Panc1 (cell line): ENCODE results near the gene CXCL11. TPM values are rescaled to one million over a fixed set of nuclear protein-coding genes. Genes with fewer than 3 reads are reported as not detected.

Experiments
- ATAC-seq: fragments of 200-7000 bp; cut with Tn5 transposase; 2 replicates; pipeline ENCODE4 v1.9.1; 2020; ENCODE audit warnings: mild to moderate bottlenecking, moderate library complexity
- BruUV-seq: library from RNA; stranded (reverse); fragments of 400-500 nt; replicated peaks from 2 replicates; lab custom pipeline; 2021; lab: Mats Ljungman, UMichigan
- CTCF ChIA-PET: fragments of 300-600 bp; sonication (Branson Sonifier 250); formaldehyde crosslinking; loops from one replicate; lab custom pipeline; 2022; ENCODE audit warnings: antibody characterized with exemption; lab: Charles Lee
- POLR2A ChIA-PET: fragments of 300-600 bp; sonication (Branson Sonifier 250); formaldehyde crosslinking; loops from one replicate; lab custom pipeline; 2022; ENCODE audit warnings: antibody characterized with exemption; lab: Charles Lee
- DNase-seq: peaks from one replicate; pipeline ENCODE4 v3.0.0-alpha.2; 2010; ENCODE audit warnings: low read depth, low spot score
- H3K27ac ChIP-seq: 2 replicates; pipeline ENCODE4 v1.5.1; 2011; ENCODE audit warnings: mild to moderate bottlenecking, low read length, inconsistent platforms
- H3K27me3 ChIP-seq: fragments of 200-500 bp; sonication (Bioruptor generic); 2 replicates; pipeline ENCODE4 v1.6.0; 2014; ENCODE audit warnings: low read length, inconsistent platforms; ENCODE audit not compliant: control insufficient read depth, insufficient read depth
- H3K36me3 ChIP-seq: fragments of 200-500 bp; sonication (Bioruptor generic); 2 replicates; pipeline ENCODE4 v1.5.1; 2014; ENCODE audit warnings: inconsistent platforms, mild to moderate bottlenecking, low read length, moderate library complexity; ENCODE audit not compliant: control insufficient read depth, insufficient read depth
- H3K4me1 ChIP-seq: 2 replicates; pipeline ENCODE4 v1.5.1; 2011; ENCODE audit warnings: inconsistent platforms, mild to moderate bottlenecking, low read length, moderate library complexity; ENCODE audit not compliant: control insufficient read depth, insufficient read depth
- H3K4me3 ChIP-seq, 2 experiments: 2 replicates each; pipeline ENCODE4 v1.5.1; 2011 to 2012; ENCODE audit warnings: low read depth in 2 of 2, low read length in 2 of 2, mild to moderate bottlenecking in 2 of 2, inconsistent platforms in 1 of 2, moderate library complexity in 1 of 2
- H3K9me3 ChIP-seq: fragments of 200-500 bp; sonication (Bioruptor generic); 2 replicates; pipeline ENCODE4 v1.5.1; 2014; ENCODE audit warnings: low read depth, mild to moderate bottlenecking, inconsistent platforms, low read length, moderate library complexity; ENCODE audit not compliant: control insufficient read depth, insufficient read depth
- POLR2AphosphoS5 ChIP-seq: IDR thresholded peaks from 2 replicates; pipeline ENCODE4 v1.6.1; 2012; ENCODE audit warnings: mild to moderate bottlenecking, low read depth, low read length, moderate library complexity
- SIN3A ChIP-seq: IDR thresholded peaks from 2 replicates; pipeline ENCODE4 v1.6.1; 2012; ENCODE audit warnings: low read depth, mild to moderate bottlenecking, low read length, moderate library complexity, borderline replicate concordance; ENCODE audit not compliant: insufficient read depth
- TCF7L2 ChIP-seq: IDR thresholded peaks from 2 replicates; pipeline ENCODE4 v1.6.1; 2011; ENCODE audit warnings: mild to moderate bottlenecking, low read depth, low read length, inconsistent platforms
- in situ Hi-C: cut with HindIII; loops from 2 replicates; pipeline ENCODE4 v1.10.0; 2016; ENCODE audit warnings: low sequenced_read_pairs, low pct_unique_long_range_greater_than_20kb
- intact Hi-C: fragments of 100-400 bp; cut with micrococcal nuclease; formaldehyde crosslinking; loops from one replicate; pipeline ENCODE4 v1.10.0; 2022; ENCODE audit not compliant: unreplicated experiment
- total RNA-seq: library from RNA; stranded (reverse); gene quantifications from one replicate; pipeline ENCODE4 v1.2.1, GENCODE V29; 2021; ENCODE audit not compliant: unreplicated experiment
- TF ChIP-seq, protein P1 (sequence below), 2 experiments: IDR thresholded peaks; 2 replicates each; pipeline ENCODE4 v1.6.1; 2011 to 2012; ENCODE audit warnings: low read depth in 2 of 2, control low read depth in 1 of 2, low read length in 1 of 2, mild to moderate bottlenecking in 1 of 2, moderate library complexity in 1 of 2; ENCODE audit not compliant: insufficient read depth in 1 of 2
- TF ChIP-seq, protein P2 (sequence below): fragments of 450-650 bp; IDR thresholded peaks from 2 replicates; pipeline ENCODE4 v1.5.1; 2017; ENCODE audit warnings: mild to moderate bottlenecking

Gene CXCL11
- total RNA-seq, 1 experiment from 2014 or later = not detected

DNA sequence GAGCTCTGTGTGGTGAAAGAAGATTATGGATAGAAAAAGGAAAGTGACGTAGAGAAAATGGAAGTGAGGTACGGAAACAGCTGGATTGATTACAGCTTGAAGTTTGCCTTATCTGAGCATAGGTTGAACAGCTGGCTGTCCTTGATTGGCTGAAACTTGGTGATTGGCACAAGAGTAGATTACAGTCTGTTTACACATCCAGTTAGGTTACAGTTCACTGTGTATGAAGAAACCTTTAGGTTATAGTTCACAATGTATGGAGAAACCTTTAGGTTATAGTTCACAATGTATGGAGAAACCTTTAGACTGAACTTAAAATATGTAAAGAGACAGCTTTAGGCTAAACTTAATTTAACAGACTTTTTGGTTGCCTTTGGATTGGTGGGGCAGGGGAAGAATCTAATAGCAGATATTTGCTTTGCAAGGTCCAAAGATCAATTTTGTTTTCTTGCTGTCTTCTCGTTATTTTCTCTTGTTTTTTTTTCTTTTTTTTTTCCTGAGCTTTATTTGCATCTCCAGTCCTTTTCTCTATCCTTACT is 23.1 kb upstream of the CXCL11 start:
- BruUV-seq = no TSS peak
- POLR2A ChIA-PET = no interaction called here

DNA sequence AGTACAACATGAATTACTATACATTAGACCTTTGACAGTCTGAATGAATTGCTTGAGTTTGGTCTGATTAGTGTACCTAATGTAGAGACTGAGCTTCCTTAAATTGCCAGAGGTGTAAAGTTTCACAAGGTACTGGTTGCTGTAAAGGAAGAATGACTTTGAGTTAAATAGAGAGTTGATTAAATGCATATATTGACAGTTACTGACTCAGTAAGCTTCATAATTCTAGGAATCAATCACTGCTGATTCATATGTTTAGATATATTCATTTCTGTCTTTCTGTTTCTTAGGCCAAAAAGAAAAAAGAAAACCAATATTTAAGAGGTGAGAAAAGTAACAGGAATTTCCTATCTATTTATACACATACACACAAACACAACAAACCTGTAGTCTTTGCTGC is 22.4 kb upstream of the CXCL11 start:
- TF ChIP-seq POLR2AphosphoS5 (no peak), SIN3A (no peak), TCF7L2 (no peak)
- TF ChIP-seq, protein P1, sequence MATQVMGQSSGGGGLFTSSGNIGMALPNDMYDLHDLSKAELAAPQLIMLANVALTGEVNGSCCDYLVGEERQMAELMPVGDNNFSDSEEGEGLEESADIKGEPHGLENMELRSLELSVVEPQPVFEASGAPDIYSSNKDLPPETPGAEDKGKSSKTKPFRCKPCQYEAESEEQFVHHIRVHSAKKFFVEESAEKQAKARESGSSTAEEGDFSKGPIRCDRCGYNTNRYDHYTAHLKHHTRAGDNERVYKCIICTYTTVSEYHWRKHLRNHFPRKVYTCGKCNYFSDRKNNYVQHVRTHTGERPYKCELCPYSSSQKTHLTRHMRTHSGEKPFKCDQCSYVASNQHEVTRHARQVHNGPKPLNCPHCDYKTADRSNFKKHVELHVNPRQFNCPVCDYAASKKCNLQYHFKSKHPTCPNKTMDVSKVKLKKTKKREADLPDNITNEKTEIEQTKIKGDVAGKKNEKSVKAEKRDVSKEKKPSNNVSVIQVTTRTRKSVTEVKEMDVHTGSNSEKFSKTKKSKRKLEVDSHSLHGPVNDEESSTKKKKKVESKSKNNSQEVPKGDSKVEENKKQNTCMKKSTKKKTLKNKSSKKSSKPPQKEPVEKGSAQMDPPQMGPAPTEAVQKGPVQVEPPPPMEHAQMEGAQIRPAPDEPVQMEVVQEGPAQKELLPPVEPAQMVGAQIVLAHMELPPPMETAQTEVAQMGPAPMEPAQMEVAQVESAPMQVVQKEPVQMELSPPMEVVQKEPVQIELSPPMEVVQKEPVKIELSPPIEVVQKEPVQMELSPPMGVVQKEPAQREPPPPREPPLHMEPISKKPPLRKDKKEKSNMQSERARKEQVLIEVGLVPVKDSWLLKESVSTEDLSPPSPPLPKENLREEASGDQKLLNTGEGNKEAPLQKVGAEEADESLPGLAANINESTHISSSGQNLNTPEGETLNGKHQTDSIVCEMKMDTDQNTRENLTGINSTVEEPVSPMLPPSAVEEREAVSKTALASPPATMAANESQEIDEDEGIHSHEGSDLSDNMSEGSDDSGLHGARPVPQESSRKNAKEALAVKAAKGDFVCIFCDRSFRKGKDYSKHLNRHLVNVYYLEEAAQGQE (IDR thresholded peaks at IDR 0.05; ENCODE audit: insufficient read depth in 1 of 2, low read depth in 2 of 2, low read length in 1 of 2) = no peak
- TF ChIP-seq, protein P2, sequence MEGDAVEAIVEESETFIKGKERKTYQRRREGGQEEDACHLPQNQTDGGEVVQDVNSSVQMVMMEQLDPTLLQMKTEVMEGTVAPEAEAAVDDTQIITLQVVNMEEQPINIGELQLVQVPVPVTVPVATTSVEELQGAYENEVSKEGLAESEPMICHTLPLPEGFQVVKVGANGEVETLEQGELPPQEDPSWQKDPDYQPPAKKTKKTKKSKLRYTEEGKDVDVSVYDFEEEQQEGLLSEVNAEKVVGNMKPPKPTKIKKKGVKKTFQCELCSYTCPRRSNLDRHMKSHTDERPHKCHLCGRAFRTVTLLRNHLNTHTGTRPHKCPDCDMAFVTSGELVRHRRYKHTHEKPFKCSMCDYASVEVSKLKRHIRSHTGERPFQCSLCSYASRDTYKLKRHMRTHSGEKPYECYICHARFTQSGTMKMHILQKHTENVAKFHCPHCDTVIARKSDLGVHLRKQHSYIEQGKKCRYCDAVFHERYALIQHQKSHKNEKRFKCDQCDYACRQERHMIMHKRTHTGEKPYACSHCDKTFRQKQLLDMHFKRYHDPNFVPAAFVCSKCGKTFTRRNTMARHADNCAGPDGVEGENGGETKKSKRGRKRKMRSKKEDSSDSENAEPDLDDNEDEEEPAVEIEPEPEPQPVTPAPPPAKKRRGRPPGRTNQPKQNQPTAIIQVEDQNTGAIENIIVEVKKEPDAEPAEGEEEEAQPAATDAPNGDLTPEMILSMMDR = no peak
- CTCF ChIA-PET = no interaction called here
- Histone ChIP-seq H3K27me3 (peaks cover 9% of the 10 kb centered on the region), H3K4me1 (no peaks in the 10 kb centered on the region), H3K9me3 (no peaks in the 10 kb centered on the region), H3K4me3 (no peak overlapping the region), H3K36me3 (no peaks in the 10 kb centered on the region), H3K27ac (no peak overlapping the region)
- intact Hi-C loops = no loop called here
- in situ Hi-C loops = no loop called here
- POLR2A ChIA-PET = no interaction called here
- DNase-seq (no peak), ATAC-seq (no peak)
- BruUV-seq = no TSS peak

More for the DNA sequence above, 23.1 kb upstream of the CXCL11 start:
- CTCF ChIA-PET = interaction anchor here (0.6 kb wide), 1 partner anchor 143 kb away, joined by 5 read pairs; no protein-coding TSS in a partner anchor
- Histone ChIP-seq H3K27ac (no peak overlapping the region), H3K27me3 (peaks cover 9% of the 10 kb centered on the region), H3K36me3 (no peaks in the 10 kb centered on the region), H3K4me3 (no peak overlapping the region), H3K4me1 (no peaks in the 10 kb centered on the region), H3K9me3 (no peaks in the 10 kb centered on the region)
- no peak for ATAC-seq
- in situ Hi-C loops (no loop called here), intact Hi-C loops (no loop called here)
- TF ChIP-seq, protein P1 (IDR thresholded peaks at IDR 0.05; ENCODE audit: insufficient read depth in 1 of 2, low read depth in 2 of 2, low read length in 1 of 2) = no peak
- TF ChIP-seq SIN3A (no peak), TCF7L2 (no peak), POLR2AphosphoS5 (no peak)
- DNase-seq = no peak
